ENCODE data around the gene NAV1. TPM values are rescaled to one million over a fixed set of nuclear protein-coding genes. Genes with fewer than 3 reads are reported as not detected.

The NAV1 gene
- polyA plus RNA-seq, 3 donors: 20.0 to 23.1 (median 21.4) TPM

GRCh38 chr1:201500670-201501120, 38.2 kb upstream of the NAV1 start:
- DNase-seq (ENCODE audit: extremely low read depth in 1 of 11, low read depth in 9 of 11, low spot score in 4 of 11): no peak

- no peak for DNase-seq (ENCODE audit: extremely low read depth in 1 of 11, low read depth in 9 of 11, low spot score in 4 of 11)
Observed at GRCh38 chr1:201501144-201501543, 37.8 kb upstream of the NAV1 start.

GRCh38 chr1:201501812-201502510, 37.0 kb upstream of the NAV1 start:
- DNase-seq (ENCODE audit: extremely low read depth in 1 of 11, low read depth in 9 of 11, low spot score in 4 of 11): peak in 5 of 11 donors; percentile 71 to 88 (median 81)

GRCh38 chr1:201502511-201502857, 36.4 kb upstream of the NAV1 start:
- DNase-seq (ENCODE audit: extremely low read depth in 1 of 11, low read depth in 9 of 11, low spot score in 4 of 11): no peak

GRCh38 chr1:201503397-201504176, 35.3 kb upstream of the NAV1 start:
- DNase-seq (ENCODE audit: extremely low read depth in 1 of 11, low read depth in 9 of 11, low spot score in 4 of 11): peak in 8 of 11 donors; percentile 78 to 95 (median 87)

GRCh38 chr1:201504179-201504631, 34.7 kb upstream of the NAV1 start:
- DNase-seq (ENCODE audit: extremely low read depth in 1 of 11, low read depth in 9 of 11, low spot score in 4 of 11): no peak

GRCh38 chr1:201504799-201505502, 34.0 kb upstream of the NAV1 start:
- no peak for DNase-seq (ENCODE audit: extremely low read depth in 1 of 11, low read depth in 9 of 11, low spot score in 4 of 11)

GRCh38 chr1:201505503-201505890, 33.4 kb upstream of the NAV1 start:
- no peak for DNase-seq (ENCODE audit: extremely low read depth in 1 of 11, low read depth in 9 of 11, low spot score in 4 of 11)

GRCh38 chr1:201506092-201506491, 32.8 kb upstream of the NAV1 start:
- no peak for DNase-seq (ENCODE audit: extremely low read depth in 1 of 11, low read depth in 9 of 11, low spot score in 4 of 11)

GRCh38 chr1:201506557-201507359, 32.2 kb upstream of the NAV1 start, which contains the start of gene CSRP1:
Gene CSRP1 (minus strand): TSS chr1:201507123. CDS start chr1:201496303, 10,820 bp downstream.
- DNase-seq (ENCODE audit: extremely low read depth in 1 of 11, low read depth in 9 of 11, low spot score in 4 of 11): peak in 6 of 11 donors; percentile 68 to 80 (median 74)

- DNase-seq (ENCODE audit: extremely low read depth in 1 of 11, low read depth in 9 of 11, low spot score in 4 of 11): no peak
Observed at GRCh38 chr1:201507360-201507675, 31.6 kb upstream of the NAV1 start.

GRCh38 chr1:201508809-201509208, 30.1 kb upstream of the NAV1 start:
- DNase-seq (ENCODE audit: extremely low read depth in 1 of 11, low read depth in 9 of 11, low spot score in 4 of 11): no peak

- DNase-seq (ENCODE audit: extremely low read depth in 1 of 11, low read depth in 9 of 11, low spot score in 4 of 11): no peak
Observed at GRCh38 chr1:201509601-201510374, 29.1 kb upstream of the NAV1 start.

- DNase-seq (ENCODE audit: extremely low read depth in 1 of 11, low read depth in 9 of 11, low spot score in 4 of 11): no peak
Observed at GRCh38 chr1:201510734-201511133, 28.2 kb upstream of the NAV1 start.

- no peak for DNase-seq (ENCODE audit: extremely low read depth in 1 of 11, low read depth in 9 of 11, low spot score in 4 of 11)
Observed at GRCh38 chr1:201511396-201511940, 27.5 kb upstream of the NAV1 start.

GRCh38 chr1:201511941-201512539, 26.9 kb upstream of the NAV1 start:
- peak in 1 of 11 donors; percentile 59 for DNase-seq (ENCODE audit: extremely low read depth in 1 of 11, low read depth in 9 of 11, low spot score in 4 of 11)

GRCh38 chr1:201513498-201514243, 25.3 kb upstream of the NAV1 start:
- DNase-seq (ENCODE audit: extremely low read depth in 1 of 11, low read depth in 9 of 11, low spot score in 4 of 11): no peak

Data from renal cortex interstitium (tissue), 11 donors.